Mammary epithelial cell (primary cell): Measurements from ENCODE around the gene NGLY1.

ENCODE experiments used
- EZH2 ChIP-seq: IDR thresholded peaks from 2 replicates; pipeline ENCODE4 v1.6.1; 2012; ENCODE audit warnings: low read length, inconsistent platforms, borderline replicate concordance
- TF ChIP-seq, protein P1 (sequence below), 2 donors: IDR thresholded peaks in 1 of 2; conservative IDR thresholded peaks in 1 of 2; 2 replicates each; pipeline ENCODE4 v1.5.1; 2011 to 2012; ENCODE audit warnings: inconsistent platforms in 2 of 2, low read length in 2 of 2, mild to moderate bottlenecking in 2 of 2, control low read depth in 1 of 2, low read depth in 1 of 2; ENCODE audit not compliant: insufficient read depth in 1 of 2; ENCODE audit errors: extremely low read depth in 1 of 2

DNA sequence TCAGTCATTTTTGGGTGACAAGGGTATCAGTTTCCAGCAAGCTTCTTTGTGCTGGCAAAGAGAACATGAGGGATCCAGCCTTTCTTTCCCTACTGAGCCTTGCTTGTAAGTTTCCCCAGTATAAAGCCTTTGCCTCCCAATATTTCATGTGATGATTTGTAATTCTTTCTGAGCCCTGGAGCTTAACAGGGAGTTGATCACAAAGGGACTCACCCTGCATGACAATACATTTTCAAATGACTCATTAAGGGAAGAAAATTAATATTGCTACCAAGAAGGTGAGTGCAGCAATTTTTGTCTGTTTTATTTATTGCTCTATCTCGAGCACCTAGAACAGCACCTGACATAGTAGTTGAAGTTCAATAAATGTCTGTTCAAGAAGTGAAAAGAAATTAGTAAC lies 34.4 kb upstream of the NGLY1 start:
- TF ChIP-seq, protein P1, sequence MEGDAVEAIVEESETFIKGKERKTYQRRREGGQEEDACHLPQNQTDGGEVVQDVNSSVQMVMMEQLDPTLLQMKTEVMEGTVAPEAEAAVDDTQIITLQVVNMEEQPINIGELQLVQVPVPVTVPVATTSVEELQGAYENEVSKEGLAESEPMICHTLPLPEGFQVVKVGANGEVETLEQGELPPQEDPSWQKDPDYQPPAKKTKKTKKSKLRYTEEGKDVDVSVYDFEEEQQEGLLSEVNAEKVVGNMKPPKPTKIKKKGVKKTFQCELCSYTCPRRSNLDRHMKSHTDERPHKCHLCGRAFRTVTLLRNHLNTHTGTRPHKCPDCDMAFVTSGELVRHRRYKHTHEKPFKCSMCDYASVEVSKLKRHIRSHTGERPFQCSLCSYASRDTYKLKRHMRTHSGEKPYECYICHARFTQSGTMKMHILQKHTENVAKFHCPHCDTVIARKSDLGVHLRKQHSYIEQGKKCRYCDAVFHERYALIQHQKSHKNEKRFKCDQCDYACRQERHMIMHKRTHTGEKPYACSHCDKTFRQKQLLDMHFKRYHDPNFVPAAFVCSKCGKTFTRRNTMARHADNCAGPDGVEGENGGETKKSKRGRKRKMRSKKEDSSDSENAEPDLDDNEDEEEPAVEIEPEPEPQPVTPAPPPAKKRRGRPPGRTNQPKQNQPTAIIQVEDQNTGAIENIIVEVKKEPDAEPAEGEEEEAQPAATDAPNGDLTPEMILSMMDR (conservative IDR thresholded peaks at IDR 0.05 in 1 of 2, IDR thresholded peaks at IDR 0.05 in 1 of 2; ENCODE audit: extremely low read depth in 1 of 2, insufficient read depth in 1 of 2, low read depth in 1 of 2, low read length in 2 of 2) = no peak
- no peak for TF ChIP-seq EZH2
